GM12878 (cell line): ENCODE data around the gene MIAT. TPM values are rescaled to one million over a fixed set of nuclear protein-coding genes. Genes with fewer than 3 reads are reported as not detected.

ENCODE experiments used
- BRCA1 ChIP-seq: IDR thresholded peaks from 2 replicates; pipeline ENCODE4 v1.6.1; 2011; ENCODE audit warnings: low read depth, low read length, improper control_type of control experiment
- CBX5 ChIP-seq: sonication (generic); IDR thresholded peaks from 2 replicates; pipeline ENCODE4 v1.6.1; 2016; ENCODE audit warnings: low read depth, moderate library complexity, mild to moderate bottlenecking, inconsistent platforms
- CHD2 ChIP-seq: IDR thresholded peaks from 2 replicates; pipeline ENCODE4 v1.6.1; 2011; ENCODE audit warnings: low read depth, low read length, improper control_type of control experiment, borderline replicate concordance
- CREB1 ChIP-seq: IDR thresholded peaks from 2 replicates; pipeline ENCODE4 v1.6.1; 2012; ENCODE audit warnings: low read depth, mild to moderate bottlenecking, inconsistent platforms
- CTCF ChIP-seq, 3 experiments: IDR thresholded peaks in 2 of 3; conservative IDR thresholded peaks in 1 of 3; 2 replicates each; pipeline ENCODE4 v1.5.1; 2011; ENCODE audit warnings: low read depth in 3 of 3, low read length in 3 of 3, mild to moderate bottlenecking in 3 of 3, control low read depth in 2 of 3, moderate library complexity in 2 of 3, inconsistent platforms in 1 of 3, mixed read lengths in 1 of 3; ENCODE audit not compliant: control insufficient read depth in 2 of 3, insufficient read depth in 1 of 3; ENCODE audit errors: extremely low read depth in 1 of 3
- ETV6 ChIP-seq, 2 experiments: fragments of 450-650 bp in 1 of 2; IDR thresholded peaks in 1 of 2; conservative IDR thresholded peaks in 1 of 2; 2 replicates each; pipeline ENCODE4 v1.6.1; 2014; ENCODE audit warnings: antibody characterized with exemption in 1 of 2, borderline replicate concordance in 1 of 2, low read depth in 1 of 2, mild to moderate bottlenecking in 1 of 2, moderate library complexity in 1 of 2
- HDGF ChIP-seq: fragments of 450-650 bp; IDR thresholded peaks from 2 replicates; pipeline ENCODE4 v1.6.1; 2016; ENCODE audit warnings: antibody characterized with exemption
- KAT2A ChIP-seq: conservative IDR thresholded peaks from 2 replicates; pipeline ENCODE4 v1.6.1; 2011; ENCODE audit warnings: low read depth, low read length; ENCODE audit not compliant: control insufficient read depth
- KLF5 ChIP-seq: fragments of 450-650 bp; IDR thresholded peaks from 2 replicates; pipeline ENCODE4 v1.6.1; 2014; ENCODE audit warnings: mild to moderate bottlenecking; ENCODE audit not compliant: partially characterized antibody
- MTA2 ChIP-seq: fragments of 450-650 bp; IDR thresholded peaks from 2 replicates; pipeline ENCODE4 v1.6.1; 2016; ENCODE audit warnings: low read depth, mild to moderate bottlenecking, moderate library complexity
- PAX5 ChIP-seq: IDR thresholded peaks from 2 replicates; pipeline ENCODE4 v1.6.1; 2011; ENCODE audit warnings: low read depth, low read length, borderline replicate concordance
- PML ChIP-seq: IDR thresholded peaks from 2 replicates; pipeline ENCODE4 v1.6.1; 2012; ENCODE audit warnings: low read length, inconsistent platforms
- REST ChIP-seq: IDR thresholded peaks from 2 replicates; pipeline ENCODE4 v1.6.1; 2012; ENCODE audit warnings: mild to moderate bottlenecking, low read depth, low read length
- RUNX3 ChIP-seq: IDR thresholded peaks from 2 replicates; pipeline ENCODE4 v1.6.1; 2012; ENCODE audit warnings: low read length, inconsistent platforms
- SP1 ChIP-seq: IDR thresholded peaks from one replicate; pipeline ENCODE4 v1.6.1; 2011; ENCODE audit warnings: low read depth, low read length
- SPI1 ChIP-seq: IDR thresholded peaks from 2 replicates; pipeline ENCODE4 v1.6.1; 2011; ENCODE audit warnings: low read depth, mild to moderate bottlenecking, low read length, moderate library complexity, borderline replicate concordance; ENCODE audit not compliant: insufficient read depth
- SREBF2 ChIP-seq: IDR thresholded peaks from 2 replicates; pipeline ENCODE4 v1.6.1; 2012; ENCODE audit warnings: mild to moderate bottlenecking, low read length
- TBL1XR1 ChIP-seq: IDR thresholded peaks from 2 replicates; pipeline ENCODE4 v1.6.1; 2012; ENCODE audit warnings: low read depth, low read length, improper control_type of control experiment
- polyA plus RNA-seq, 11 experiments: library from polyadenylated mRNA; depleted of rRNA in 4 of 11; unstranded in 6 of 11; stranded (reverse) in 5 of 11; fragments of >200 nt; fragmentation: Nextera tagmentation in 4 of 11; fragmentation: Illumina TruSeq in 1 of 11; extraction: Ambion mirVana in 4 of 11; extraction: Trizol in 1 of 11; gene quantifications; 1 replicate in 1 of 11; 2 replicates in 10 of 11; pipeline versions ENCODE4 v1.2.1 to v1.2.3, GENCODE V29; 2011 to 2016; ENCODE audit warnings: inconsistent platforms in 2 of 11, missing spikeins in 2 of 11, low read depth in 1 of 11
- total RNA-seq, 4 experiments: library from RNA; depleted of rRNA in 3 of 4; stranded (reverse); fragments of >200 nt in 3 of 4; fragmentation: Illumina TruSeq in 1 of 4; extraction: Trizol in 1 of 4; gene quantifications; 2 replicates each; pipeline versions ENCODE4 v1.2.1 to v1.2.3, GENCODE V29; 2013 to 2021
- TF ChIP-seq, protein P1 (sequence below): IDR thresholded peaks from 2 replicates; pipeline ENCODE4 v1.6.1; 2012; ENCODE audit warnings: improper control_type of control experiment, low read depth, low read length; ENCODE audit not compliant: insufficient replicate concordance

MIAT gene
- total and polyA plus RNA-seq, 10 of the 15 experiments (the other 5 are each of a cell fraction or from before 2014, with no cell fraction given) = 0.39 to 13.7 (median 4.6) TPM

- TF ChIP-seq REST (no peak), SREBF2 (no peak), KLF5 (peak; percentile 84), HDGF (no peak), SPI1 (0 out of 2 replicates have a peak, but pooled peaks have one; percentile 5), SP1 (peak; percentile 88), TBL1XR1 (peak; percentile 96), CHD2 (peak; percentile 89), PML (peak; percentile 85; the same call in 1 of the 2 replicates), BRCA1 (no peak), KAT2A (no peak), ETV6 (conservative IDR thresholded peaks at IDR 0.05 in 1 of 2, IDR thresholded peaks at IDR 0.05 in 1 of 2; ENCODE audit: borderline replicate concordance in 1 of 2, low read depth in 1 of 2) (peak in 1 of 2 experiments; percentile 88; a peak in 1 of 4 replicates), CBX5 (0 out of 2 replicates have a peak, but pooled peaks have one; percentile 61), MTA2 (peak; percentile 96), CTCF (IDR thresholded peaks at IDR 0.05 in 2 of 3, conservative IDR thresholded peaks at IDR 0.05 in 1 of 3; ENCODE audit: control insufficient read depth in 2 of 3, extremely low read depth in 1 of 3, insufficient read depth in 1 of 3, low read depth in 3 of 3, low read length in 3 of 3) (no peak), RUNX3 (peak; percentile 100), PAX5 (peak; percentile 98), CREB1 (peak; percentile 87)
- TF ChIP-seq, protein P1, sequence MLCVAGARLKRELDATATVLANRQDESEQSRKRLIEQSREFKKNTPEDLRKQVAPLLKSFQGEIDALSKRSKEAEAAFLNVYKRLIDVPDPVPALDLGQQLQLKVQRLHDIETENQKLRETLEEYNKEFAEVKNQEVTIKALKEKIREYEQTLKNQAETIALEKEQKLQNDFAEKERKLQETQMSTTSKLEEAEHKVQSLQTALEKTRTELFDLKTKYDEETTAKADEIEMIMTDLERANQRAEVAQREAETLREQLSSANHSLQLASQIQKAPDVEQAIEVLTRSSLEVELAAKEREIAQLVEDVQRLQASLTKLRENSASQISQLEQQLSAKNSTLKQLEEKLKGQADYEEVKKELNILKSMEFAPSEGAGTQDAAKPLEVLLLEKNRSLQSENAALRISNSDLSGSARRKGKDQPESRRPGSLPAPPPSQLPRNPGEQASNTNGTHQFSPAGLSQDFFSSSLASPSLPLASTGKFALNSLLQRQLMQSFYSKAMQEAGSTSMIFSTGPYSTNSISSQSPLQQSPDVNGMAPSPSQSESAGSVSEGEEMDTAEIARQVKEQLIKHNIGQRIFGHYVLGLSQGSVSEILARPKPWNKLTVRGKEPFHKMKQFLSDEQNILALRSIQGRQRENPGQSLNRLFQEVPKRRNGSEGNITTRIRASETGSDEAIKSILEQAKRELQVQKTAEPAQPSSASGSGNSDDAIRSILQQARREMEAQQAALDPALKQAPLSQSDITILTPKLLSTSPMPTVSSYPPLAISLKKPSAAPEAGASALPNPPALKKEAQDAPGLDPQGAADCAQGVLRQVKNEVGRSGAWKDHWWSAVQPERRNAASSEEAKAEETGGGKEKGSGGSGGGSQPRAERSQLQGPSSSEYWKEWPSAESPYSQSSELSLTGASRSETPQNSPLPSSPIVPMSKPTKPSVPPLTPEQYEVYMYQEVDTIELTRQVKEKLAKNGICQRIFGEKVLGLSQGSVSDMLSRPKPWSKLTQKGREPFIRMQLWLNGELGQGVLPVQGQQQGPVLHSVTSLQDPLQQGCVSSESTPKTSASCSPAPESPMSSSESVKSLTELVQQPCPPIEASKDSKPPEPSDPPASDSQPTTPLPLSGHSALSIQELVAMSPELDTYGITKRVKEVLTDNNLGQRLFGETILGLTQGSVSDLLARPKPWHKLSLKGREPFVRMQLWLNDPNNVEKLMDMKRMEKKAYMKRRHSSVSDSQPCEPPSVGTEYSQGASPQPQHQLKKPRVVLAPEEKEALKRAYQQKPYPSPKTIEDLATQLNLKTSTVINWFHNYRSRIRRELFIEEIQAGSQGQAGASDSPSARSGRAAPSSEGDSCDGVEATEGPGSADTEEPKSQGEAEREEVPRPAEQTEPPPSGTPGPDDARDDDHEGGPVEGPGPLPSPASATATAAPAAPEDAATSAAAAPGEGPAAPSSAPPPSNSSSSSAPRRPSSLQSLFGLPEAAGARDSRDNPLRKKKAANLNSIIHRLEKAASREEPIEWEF = no peak
Measured at GRCh38 chr22:26610072-26610958, 47.1 kb upstream of the MIAT start (continued).
